ENCODE measurements around the gene RAI14.
"Not testable (repeated sequence)": the region's sequence is repeated elsewhere in the genome, so short reads cannot be mapped to it uniquely, and the experiment has no call there.

RAI14 gene

GRCh38 chr5:34736445-34737115 is 80.5 kb downstream of the RAI14 start:
- DNase-seq, result no peak

- no peak for DNase-seq
Measured at GRCh38 chr5:34737731-34738130, 81.6 kb downstream of the RAI14 start.

- DNase-seq, result no peak
Measured at GRCh38 chr5:34738381-34738780, 82.3 kb downstream of the RAI14 start.

- no peak for DNase-seq
Measured at GRCh38 chr5:34740389-34740806, 84.3 kb downstream of the RAI14 start.

GRCh38 chr5:34742061-34742460 is 85.9 kb downstream of the RAI14 start:
- no peak for DNase-seq

GRCh38 chr5:34743878-34744277 is 87.8 kb downstream of the RAI14 start:
- no peak for DNase-seq

- no peak for DNase-seq
Measured at GRCh38 chr5:34748431-34748830, 92.3 kb downstream of the RAI14 start.

- DNase-seq, result no peak
Measured at GRCh38 chr5:34749431-34749873, 93.3 kb downstream of the RAI14 start.

GRCh38 chr5:34750206-34750605 is 94.1 kb downstream of the RAI14 start:
- no peak for DNase-seq

- DNase-seq, result no peak
Measured at GRCh38 chr5:34751807-34752736, 95.9 kb downstream of the RAI14 start.

GRCh38 chr5:34753236-34753635 is 97.1 kb downstream of the RAI14 start:
- DNase-seq, result not testable (repeated sequence)

- DNase-seq, result no peak
Measured at GRCh38 chr5:34755926-34756325, 99.8 kb downstream of the RAI14 start.

- DNase-seq, result no peak
Measured at GRCh38 chr5:34756781-34757624, 100.9 kb downstream of the RAI14 start.

GRCh38 chr5:34758514-34758913 is 102.4 kb downstream of the RAI14 start:
- no peak for DNase-seq

- not testable (repeated sequence) for DNase-seq
Measured at GRCh38 chr5:34759213-34759612, 103.1 kb downstream of the RAI14 start.

GRCh38 chr5:34765662-34766061 is 109.5 kb downstream of the RAI14 start:
- no peak for DNase-seq

GRCh38 chr5:34767180-34767579 is 111.1 kb downstream of the RAI14 start:
- no peak for DNase-seq

GRCh38 chr5:34770486-34770885 is 114.4 kb downstream of the RAI14 start:
- no peak for DNase-seq

GRCh38 chr5:34771076-34771475 is 114.9 kb downstream of the RAI14 start:
- no peak for DNase-seq

GRCh38 chr5:34772267-34773098 is 116.4 kb downstream of the RAI14 start:
- DNase-seq, result no peak

GRCh38 chr5:34774139-34774538 is 118.0 kb downstream of the RAI14 start:
- no peak for DNase-seq

- DNase-seq, result not testable (repeated sequence)
Measured at GRCh38 chr5:34774678-34775077, 118.5 kb downstream of the RAI14 start.

Measured in stimulated activated CD4-positive, alpha-beta T cell treated with anti-CD3 and anti-CD28 coated beads, Interleukin-2, amount 100 ng/mL, for 48 hours (primary cell).